A673 (cell line): ENCODE data around the gene NEB. TPM values are rescaled to one million over a fixed set of nuclear protein-coding genes. Genes with fewer than 3 reads are reported as not detected.

Experiments used
- BruUV-seq: library from RNA; stranded (reverse); fragments of 400-500 nt; replicated peaks from 2 replicates; lab custom pipeline; 2021; lab: Mats Ljungman, UMichigan
- CTCF ChIA-PET: fragments of 300-600 bp; sonication (Branson Sonifier 250); formaldehyde crosslinking; loops from one replicate; lab custom pipeline; 2022; ENCODE audit warnings: antibody characterized with exemption; lab: Charles Lee
- POLR2A ChIA-PET: fragments of 300-600 bp; sonication (Branson Sonifier 250); formaldehyde crosslinking; loops from one replicate; lab custom pipeline; 2022; ENCODE audit warnings: antibody characterized with exemption; ENCODE audit not compliant: low non-redundant PET; lab: Charles Lee
- DNase-seq: peaks from one replicate; pipeline ENCODE4 v3.0.0-alpha.2; 2015; ENCODE audit warnings: low spot score
- H3K27ac ChIP-seq: fragments of 200-600 bp; sonication (generic); 2 replicates; pipeline ENCODE4 v1.5.1; 2016; ENCODE audit warnings: mixed run types, low read depth, mild to moderate bottlenecking, mixed read lengths, antibody characterized with exemption, low read length; ENCODE audit not compliant: poor library complexity, severe bottlenecking
- H3K27me3 ChIP-seq: fragments of 200-600 bp; sonication (generic); replicated peaks from 2 replicates; pipeline ENCODE4 v1.6.1; 2017; ENCODE audit warnings: mixed run types, low read depth, mild to moderate bottlenecking, mixed read lengths, antibody characterized with exemption, low read length; ENCODE audit not compliant: insufficient read depth, poor library complexity
- H3K36me3 ChIP-seq: fragments of 200-600 bp; sonication (generic); 2 replicates; pipeline ENCODE4 v1.6.1; 2016; ENCODE audit warnings: mixed run types, mild to moderate bottlenecking, mixed read lengths, antibody characterized with exemption, low read length; ENCODE audit not compliant: insufficient read depth, poor library complexity, severe bottlenecking
- H3K4me1 ChIP-seq: fragments of 200-600 bp; sonication (generic); 2 replicates; pipeline ENCODE4 v1.6.1; 2017; ENCODE audit warnings: mixed run types, mild to moderate bottlenecking, mixed read lengths, antibody characterized with exemption, low read length; ENCODE audit not compliant: insufficient read depth, poor library complexity, severe bottlenecking
- H3K4me3 ChIP-seq: fragments of 200-600 bp; sonication (generic); 2 replicates; pipeline ENCODE4 v1.5.1; 2016; ENCODE audit warnings: low read depth, mixed run types, mild to moderate bottlenecking, mixed read lengths, low read length; ENCODE audit not compliant: poor library complexity, severe bottlenecking
- H3K9me3 ChIP-seq: fragments of 200-600 bp; sonication (generic); 2 replicates; pipeline ENCODE4 v1.6.1; 2016; ENCODE audit warnings: mixed run types, low read depth, mild to moderate bottlenecking, mixed read lengths, antibody characterized with exemption, low read length; ENCODE audit not compliant: poor library complexity, severe bottlenecking
- CTCF ChIP-seq: fragments of 300-800, 200-600 bp; sonication (generic); conservative IDR thresholded peaks from 2 replicates; pipeline ENCODE4 v1.5.1; 2017; ENCODE audit warnings: low read depth, mild to moderate bottlenecking, antibody characterized with exemption, low read length, moderate library complexity, mixed read lengths
- EZH2 ChIP-seq: fragments of 200-600 bp; sonication (generic); IDR thresholded peaks from 2 replicates; pipeline ENCODE4 v1.6.1; 2017; ENCODE audit warnings: borderline replicate concordance, low read depth, mild to moderate bottlenecking, mixed read lengths, antibody characterized with exemption, low read length; ENCODE audit not compliant: poor library complexity, severe bottlenecking
- intact Hi-C: fragments of 100-400 bp; cut with micrococcal nuclease; formaldehyde crosslinking; loops from one replicate; pipeline ENCODE4 v1.10.0; 2022; ENCODE audit not compliant: unreplicated experiment
- total RNA-seq: library from RNA; stranded (reverse); gene quantifications from 2 replicates; pipeline ENCODE4 v1.2.3, GENCODE V29; 2021

The NEB gene
- total RNA-seq, 1 experiment from 2014 or later = 7.0 TPM

- no peak for TF ChIP-seq CTCF
- TF ChIP-seq EZH2 = no peak
- DNase-seq = no peak
- intact Hi-C loops = no loop called here
- no TSS peak for BruUV-seq
- ChIA-PET CTCF (no interaction called here), POLR2A (no interaction called here)
- Histone ChIP-seq H3K4me1 (no peaks in the 10 kb centered on the region), H3K27ac (no peak overlapping the region), H3K9me3 (no peaks in the 10 kb centered on the region), H3K36me3 (no peaks in the 10 kb centered on the region), H3K27me3 (no peaks in the 10 kb centered on the region), H3K4me3 (no peak overlapping the region)
Observed at GRCh38 chr2:151691631-151692030, 42.6 kb downstream of the NEB start.

GRCh38 chr2:151688719-151689118, 45.6 kb downstream of the NEB start:
- H3K4me3 ChIP-seq = no peak overlapping the region
- H3K36me3 ChIP-seq = no peaks in the 10 kb centered on the region
- TF ChIP-seq EZH2 = no peak
- no peak for TF ChIP-seq CTCF
- DNase-seq = no peak
- no peaks in the 10 kb centered on the region for H3K9me3 ChIP-seq
- ChIA-PET POLR2A (no interaction called here), CTCF (no interaction called here)
- intact Hi-C loops = no loop called here
- H3K27ac ChIP-seq = no peak overlapping the region
- H3K27me3 ChIP-seq = no peaks in the 10 kb centered on the region
- BruUV-seq = no TSS peak
- no peaks in the 10 kb centered on the region for H3K4me1 ChIP-seq

GRCh38 chr2:151682459-151683003, 51.7 kb downstream of the NEB start:
- Histone ChIP-seq H3K4me1 (no peaks in the 10 kb centered on the region), H3K27ac (no peak overlapping the region), H3K36me3 (no peaks in the 10 kb centered on the region), H3K4me3 (no peak overlapping the region), H3K9me3 (no peaks in the 10 kb centered on the region), H3K27me3 (no peaks in the 10 kb centered on the region)
- intact Hi-C loops = no loop called here
- POLR2A ChIA-PET = interaction anchor here (0.6 to 0.8 kb wide), 2 partner anchors 133 to 319 kb away, joined by 4 to 11 read pairs; no protein-coding TSS in a partner anchor
- no TSS peak for BruUV-seq
- DNase-seq = no peak
- TF ChIP-seq CTCF (no peak), EZH2 (no peak)
- CTCF ChIA-PET = no interaction called here
